NT2/D1 (cell line): ENCODE measurements around the gene ZNG1C.
"Not testable (repeated sequence)": the region's sequence is repeated elsewhere in the genome, so short reads cannot be mapped to it uniquely, and the experiment has no call there.

Source experiments
- SUZ12 ChIP-seq: IDR thresholded peaks from 2 replicates; pipeline ENCODE4 v1.6.1; 2011; ENCODE audit not compliant: insufficient read length, insufficient read depth; ENCODE audit errors: extremely low read depth
- YY1 ChIP-seq: IDR thresholded peaks from 2 replicates; pipeline ENCODE4 v1.6.1; 2011; ENCODE audit not compliant: insufficient read length, insufficient read depth
- ZNF274 ChIP-seq: IDR thresholded peaks from 2 replicates; pipeline ENCODE4 v1.6.1; 2011; ENCODE audit warnings: mild to moderate bottlenecking, low read depth, low read length

- TF ChIP-seq YY1, ZNF274, SUZ12: not testable (repeated sequence)
Measured at GRCh38 chr9:68324518-68324917, 82.7 kb downstream of the ZNG1C start.
